Bronchial epithelial cell (primary cell): ENCODE results near the gene SPC25. TPM values are rescaled to one million over a fixed set of nuclear protein-coding genes. Genes with fewer than 3 reads are reported as not detected.

Experiments used
- DNase-seq: peaks from one replicate; pipeline ENCODE4 v3.0.0-alpha.2; 2010; ENCODE audit warnings: low read depth
- FAIRE-seq: peaks from 2 replicates; lab custom pipeline; 2011; peaks lifted over from hg19 to GRCh38; lab: Jason Lieb, UNC
- H3K27me3 ChIP-seq: 2 replicates; pipeline ENCODE4 v1.5.1; 2011; ENCODE audit warnings: low read length; ENCODE audit not compliant: control insufficient read depth, insufficient read depth
- H3K36me3 ChIP-seq: 2 replicates; pipeline ENCODE4 v1.5.1; 2011; ENCODE audit warnings: low read length; ENCODE audit not compliant: control insufficient read depth, insufficient read depth
- H3K4me3 ChIP-seq: 2 replicates; pipeline ENCODE4 v1.5.1; 2011; ENCODE audit warnings: mild to moderate bottlenecking, low read depth, low read length, control low read depth
- CTCF ChIP-seq: IDR thresholded peaks from 2 replicates; pipeline ENCODE4 v1.5.1; 2011; ENCODE audit warnings: mild to moderate bottlenecking, moderate library complexity, low read length, control low read depth, inconsistent platforms; ENCODE audit not compliant: insufficient read depth, severe bottlenecking
- total RNA-seq: library from RNA; depleted of rRNA; stranded (reverse); fragments of >200 nt; gene quantifications from 2 replicates; pipeline ENCODE4 v1.2.1, GENCODE V29; 2014

Gene SPC25
- total RNA-seq, 1 donor from 2014 or later = not detected

GRCh38 chr2:168848225-168848624, 42.0 kb downstream of the SPC25 start:
- no peaks in the 10 kb centered on the region for H3K27me3 ChIP-seq
- FAIRE-seq = no peak
- H3K4me3 ChIP-seq = no peak overlapping the region
- no peak for DNase-seq
- no peak for TF ChIP-seq CTCF
- no peaks in the 10 kb centered on the region for H3K36me3 ChIP-seq

GRCh38 chr2:168843253-168843652, 47.0 kb downstream of the SPC25 start:
- no peaks in the 10 kb centered on the region for H3K36me3 ChIP-seq
- no peaks in the 10 kb centered on the region for H3K27me3 ChIP-seq
- no peak overlapping the region for H3K4me3 ChIP-seq
- DNase-seq = no peak
- TF ChIP-seq CTCF = no peak
- FAIRE-seq = no peak

- FAIRE-seq = no peak
- H3K27me3 ChIP-seq = no peaks in the 10 kb centered on the region
- no peak overlapping the region for H3K4me3 ChIP-seq
- no peaks in the 10 kb centered on the region for H3K36me3 ChIP-seq
- no peak for TF ChIP-seq CTCF
- no peak for DNase-seq
Measured at GRCh38 chr2:168841445-168841844, 48.8 kb downstream of the SPC25 start.

- DNase-seq (no peak), FAIRE-seq (no peak)
- Histone ChIP-seq H3K36me3 (no peaks in the 10 kb centered on the region), H3K4me3 (no peak overlapping the region), H3K27me3 (no peaks in the 10 kb centered on the region)
- no peak for TF ChIP-seq CTCF
Measured at GRCh38 chr2:168835969-168836368, 54.3 kb downstream of the SPC25 start.

- H3K4me3 ChIP-seq = no peak overlapping the region
- DNase-seq (no peak), FAIRE-seq (no peak)
- no peak for TF ChIP-seq CTCF
- no peaks in the 10 kb centered on the region for H3K36me3 ChIP-seq
- no peaks in the 10 kb centered on the region for H3K27me3 ChIP-seq
Measured at GRCh38 chr2:168831662-168832061, 58.6 kb downstream of the SPC25 start.

GRCh38 chr2:168830958-168831357, 59.3 kb downstream of the SPC25 start:
- DNase-seq (no peak), FAIRE-seq (no peak)
- Histone ChIP-seq H3K27me3 (no peaks in the 10 kb centered on the region), H3K36me3 (no peaks in the 10 kb centered on the region), H3K4me3 (no peak overlapping the region)
- no peak for TF ChIP-seq CTCF
